PFSK-1 (cell line): ENCODE measurements around the gene METTL1.

Experiments used
- POLR2AphosphoS5 ChIP-seq: IDR thresholded peaks from 2 replicates; pipeline ENCODE4 v1.6.1; 2012; ENCODE audit warnings: low read depth, mild to moderate bottlenecking, control low read depth, low read length, moderate library complexity
- SIN3A ChIP-seq: IDR thresholded peaks from 2 replicates; pipeline ENCODE4 v1.6.1; 2012; ENCODE audit warnings: mild to moderate bottlenecking, low read length, moderate library complexity, borderline replicate concordance; ENCODE audit not compliant: insufficient read depth
- TAF1 ChIP-seq: IDR thresholded peaks from 2 replicates; pipeline ENCODE4 v1.6.1; 2012; ENCODE audit warnings: low read length, control low read depth, borderline replicate concordance; ENCODE audit not compliant: insufficient read depth
- TF ChIP-seq, protein P1 (sequence below), 2 experiments: IDR thresholded peaks; 2 replicates each; pipeline versions ENCODE4 v1.6.1 to v1.8.0; 2011 to 2012; ENCODE audit warnings: low read depth in 2 of 2, low read length in 2 of 2, control low read depth in 1 of 2, inconsistent platforms in 1 of 2, mild to moderate bottlenecking in 1 of 2, moderate library complexity in 1 of 2; ENCODE audit not compliant: insufficient read depth in 1 of 2

DNA sequence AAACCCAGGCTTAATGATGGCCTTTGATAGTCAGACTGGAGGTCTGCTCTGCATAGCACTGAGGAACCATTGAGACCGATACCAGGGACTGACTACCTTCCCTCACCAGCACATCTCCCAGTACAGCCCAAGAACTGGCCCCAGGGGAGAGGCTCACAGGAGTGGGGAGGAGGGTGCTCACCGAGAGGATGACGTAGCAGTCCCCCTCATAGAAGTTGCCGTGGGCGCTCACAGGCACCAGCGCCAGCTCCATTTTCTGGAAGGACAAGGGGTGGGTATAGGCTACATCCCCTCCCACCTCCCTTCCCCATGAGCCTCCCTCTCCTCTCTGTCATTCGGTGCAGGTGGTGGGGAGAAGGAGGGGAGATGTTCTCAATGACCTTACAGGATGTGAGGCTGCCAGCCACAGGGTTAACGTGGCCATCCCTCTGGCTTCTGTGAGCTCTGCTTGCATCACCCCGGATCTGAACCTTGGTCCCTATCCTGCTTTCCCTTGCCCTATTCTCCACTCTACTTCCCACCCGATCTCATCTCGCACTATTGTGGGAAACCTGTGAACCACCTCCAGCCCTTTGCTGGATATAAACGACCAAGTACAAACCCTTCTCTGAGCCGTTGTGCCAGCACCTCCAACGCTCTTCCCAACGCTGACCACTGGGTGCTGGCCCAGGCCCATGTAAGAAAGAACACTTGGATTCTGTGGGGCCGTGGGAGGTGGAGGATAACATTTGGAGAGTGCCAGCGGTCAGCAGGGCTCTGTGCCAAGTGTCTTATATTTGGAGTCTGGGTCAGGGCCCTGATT lies 42.3 kb upstream of the METTL1 start:
- TF ChIP-seq, protein P1, sequence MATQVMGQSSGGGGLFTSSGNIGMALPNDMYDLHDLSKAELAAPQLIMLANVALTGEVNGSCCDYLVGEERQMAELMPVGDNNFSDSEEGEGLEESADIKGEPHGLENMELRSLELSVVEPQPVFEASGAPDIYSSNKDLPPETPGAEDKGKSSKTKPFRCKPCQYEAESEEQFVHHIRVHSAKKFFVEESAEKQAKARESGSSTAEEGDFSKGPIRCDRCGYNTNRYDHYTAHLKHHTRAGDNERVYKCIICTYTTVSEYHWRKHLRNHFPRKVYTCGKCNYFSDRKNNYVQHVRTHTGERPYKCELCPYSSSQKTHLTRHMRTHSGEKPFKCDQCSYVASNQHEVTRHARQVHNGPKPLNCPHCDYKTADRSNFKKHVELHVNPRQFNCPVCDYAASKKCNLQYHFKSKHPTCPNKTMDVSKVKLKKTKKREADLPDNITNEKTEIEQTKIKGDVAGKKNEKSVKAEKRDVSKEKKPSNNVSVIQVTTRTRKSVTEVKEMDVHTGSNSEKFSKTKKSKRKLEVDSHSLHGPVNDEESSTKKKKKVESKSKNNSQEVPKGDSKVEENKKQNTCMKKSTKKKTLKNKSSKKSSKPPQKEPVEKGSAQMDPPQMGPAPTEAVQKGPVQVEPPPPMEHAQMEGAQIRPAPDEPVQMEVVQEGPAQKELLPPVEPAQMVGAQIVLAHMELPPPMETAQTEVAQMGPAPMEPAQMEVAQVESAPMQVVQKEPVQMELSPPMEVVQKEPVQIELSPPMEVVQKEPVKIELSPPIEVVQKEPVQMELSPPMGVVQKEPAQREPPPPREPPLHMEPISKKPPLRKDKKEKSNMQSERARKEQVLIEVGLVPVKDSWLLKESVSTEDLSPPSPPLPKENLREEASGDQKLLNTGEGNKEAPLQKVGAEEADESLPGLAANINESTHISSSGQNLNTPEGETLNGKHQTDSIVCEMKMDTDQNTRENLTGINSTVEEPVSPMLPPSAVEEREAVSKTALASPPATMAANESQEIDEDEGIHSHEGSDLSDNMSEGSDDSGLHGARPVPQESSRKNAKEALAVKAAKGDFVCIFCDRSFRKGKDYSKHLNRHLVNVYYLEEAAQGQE (IDR thresholded peaks at IDR 0.05; ENCODE audit: insufficient read depth in 1 of 2, low read depth in 2 of 2, low read length in 2 of 2), result no peak
- TF ChIP-seq POLR2AphosphoS5 (no peak), TAF1 (no peak), SIN3A (no peak)
